HuH-7.5 (cell line): ENCODE data around the gene MGRN1.
A peak's percentile ranks its signal among the peaks of the same experiment; 100 is the strongest.

Source experiments
- DNase-seq: peaks from one replicate; pipeline ENCODE4 v3.0.0; 2011; ENCODE audit warnings: low spot score

Gene MGRN1

GRCh38 chr16:4699046-4699556, 74.5 kb downstream of the MGRN1 start:
- no peak for DNase-seq

- DNase-seq, result no peak
Observed at GRCh38 chr16:4700380-4700996, 75.9 kb downstream of the MGRN1 start.

- DNase-seq, result no peak
Observed at GRCh38 chr16:4700997-4701743, 76.5 kb downstream of the MGRN1 start.

GRCh38 chr16:4701791-4702465, 77.3 kb downstream of the MGRN1 start:
- DNase-seq, result no peak

GRCh38 chr16:4702466-4702808, 77.8 kb downstream of the MGRN1 start:
- no peak for DNase-seq

GRCh38 chr16:4703906-4704305, 79.3 kb downstream of the MGRN1 start:
- no peak for DNase-seq

- no peak for DNase-seq
Observed at GRCh38 chr16:4704491-4704890, 79.9 kb downstream of the MGRN1 start.

GRCh38 chr16:4704913-4705312, 80.3 kb downstream of the MGRN1 start:
- DNase-seq, result no peak

GRCh38 chr16:4706871-4707270, 82.2 kb downstream of the MGRN1 start:
- no peak for DNase-seq

GRCh38 chr16:4709481-4709880, 84.9 kb downstream of the MGRN1 start:
- no peak for DNase-seq

GRCh38 chr16:4713663-4714501, 89.3 kb downstream of the MGRN1 start:
- DNase-seq, result no peak

- no peak for DNase-seq
Observed at GRCh38 chr16:4714996-4715395, 90.4 kb downstream of the MGRN1 start.

GRCh38 chr16:4718466-4718865, 93.8 kb downstream of the MGRN1 start:
- DNase-seq, result no peak

- DNase-seq, result no peak
Observed at GRCh38 chr16:4723071-4723767, 98.6 kb downstream of the MGRN1 start.

GRCh38 chr16:4724661-4725270, 100.1 kb downstream of the MGRN1 start:
- no peak for DNase-seq

GRCh38 chr16:4726616-4727015, 102.0 kb downstream of the MGRN1 start:
- DNase-seq, result no peak

GRCh38 chr16:4728676-4729075, 104.0 kb downstream of the MGRN1 start:
- no peak for DNase-seq

GRCh38 chr16:4729876-4730275, 105.2 kb downstream of the MGRN1 start:
- DNase-seq, result no peak

- DNase-seq, result no peak
Observed at GRCh38 chr16:4733211-4733742, 108.7 kb downstream of the MGRN1 start.

GRCh38 chr16:4733747-4734062, 109.1 kb downstream of the MGRN1 start:
- DNase-seq, result peak; percentile 25
